ENCODE measurements around the gene CSHL1. TPM values are rescaled to one million over a fixed set of nuclear protein-coding genes. Genes with fewer than 3 reads are reported as not detected.

The CSHL1 gene
- not detected for polyA plus RNA-seq (ENCODE audit: insufficient read length)

DNA sequence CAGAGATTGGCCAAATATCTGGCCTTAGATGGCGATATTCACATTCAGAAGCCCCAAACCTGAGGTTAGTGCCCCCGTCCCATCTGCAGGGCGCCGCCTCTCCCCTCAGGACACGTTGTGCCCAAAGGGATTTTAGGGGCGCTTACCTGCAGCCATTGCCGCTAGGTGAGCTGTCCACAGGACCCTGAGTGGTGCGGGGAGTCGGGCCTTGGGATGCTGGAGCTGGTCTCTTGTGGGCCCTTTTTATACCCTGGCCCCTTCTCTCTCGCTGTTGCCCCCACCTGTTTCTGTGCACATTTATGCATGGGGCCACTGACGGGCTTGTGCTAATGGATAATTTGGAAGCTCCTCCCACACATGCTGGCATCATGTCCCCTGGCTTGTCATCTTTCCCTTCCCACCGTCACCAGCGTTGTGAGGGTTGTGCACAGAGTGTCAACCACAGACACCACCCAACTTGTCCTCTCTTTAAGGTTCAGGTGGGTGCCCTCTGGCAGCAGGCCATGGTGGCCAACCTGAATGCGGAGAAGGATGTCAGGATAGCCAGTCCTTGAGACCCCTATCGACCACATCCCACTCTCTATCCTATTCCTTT lies at the start of gene CSHL1:
Gene CSHL1, minus strand, starts transcription at position 218 of the 595 bp plus-strand sequence. Its CDS starts 62 bp downstream, at position 156.
- no peak for DNase-seq (ENCODE audit: low read depth)

GRCh38 chr17:63960430-63960829 lies 49.4 kb upstream of the CSHL1 start:
- DNase-seq (ENCODE audit: low read depth) = no peak

GRCh38 chr17:63960006-63960405 lies 48.9 kb upstream of the CSHL1 start:
- no peak for DNase-seq (ENCODE audit: low read depth)

GRCh38 chr17:63956296-63956920 lies 45.4 kb upstream of the CSHL1 start:
- DNase-seq (ENCODE audit: low read depth) = no peak

GRCh38 chr17:63955791-63956190 lies 44.7 kb upstream of the CSHL1 start:
- no peak for DNase-seq (ENCODE audit: low read depth)

- DNase-seq (ENCODE audit: low read depth) = no peak
Measured at GRCh38 chr17:63955232-63955631, 44.2 kb upstream of the CSHL1 start.

GRCh38 chr17:63954402-63955063 lies 43.5 kb upstream of the CSHL1 start:
- DNase-seq (ENCODE audit: low read depth) = no peak

- no peak for DNase-seq (ENCODE audit: low read depth)
Measured at GRCh38 chr17:63950940-63951907, 40.2 kb upstream of the CSHL1 start.

DNA sequence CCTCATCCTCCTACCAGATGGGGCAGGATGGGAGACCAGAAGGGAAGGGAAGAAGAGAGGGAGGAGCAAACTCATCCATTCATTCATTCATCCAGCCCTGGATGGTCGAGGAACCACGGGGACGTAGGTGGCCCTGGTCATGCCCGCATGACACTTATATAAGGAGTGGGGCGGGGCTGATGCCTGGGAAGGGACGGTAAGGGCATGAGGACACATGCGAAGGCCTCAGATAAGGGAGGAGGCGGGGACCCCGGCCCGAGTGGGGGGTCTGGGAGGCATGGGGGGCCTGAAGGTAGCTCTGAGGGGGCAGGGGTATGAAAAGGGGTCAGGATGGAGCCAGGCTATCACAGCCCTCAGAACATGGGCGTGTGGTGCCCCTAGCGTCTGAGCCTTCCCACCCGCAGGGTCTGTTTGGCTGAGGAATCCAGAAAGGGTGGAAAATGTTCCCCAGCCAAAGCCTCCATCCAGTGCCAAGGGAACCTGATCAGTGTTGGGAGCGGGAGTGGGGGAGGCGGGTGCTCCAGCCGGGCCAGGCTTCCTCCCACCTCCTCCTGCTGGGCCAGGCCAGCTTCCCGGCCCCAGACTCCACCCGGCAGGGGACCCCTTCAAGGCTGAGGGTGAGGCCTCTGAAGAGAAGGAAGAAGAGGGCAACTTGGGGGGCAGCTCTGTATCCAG lies 38.7 kb upstream of the CSHL1 start:
- DNase-seq (ENCODE audit: low read depth) = no peak

DNA sequence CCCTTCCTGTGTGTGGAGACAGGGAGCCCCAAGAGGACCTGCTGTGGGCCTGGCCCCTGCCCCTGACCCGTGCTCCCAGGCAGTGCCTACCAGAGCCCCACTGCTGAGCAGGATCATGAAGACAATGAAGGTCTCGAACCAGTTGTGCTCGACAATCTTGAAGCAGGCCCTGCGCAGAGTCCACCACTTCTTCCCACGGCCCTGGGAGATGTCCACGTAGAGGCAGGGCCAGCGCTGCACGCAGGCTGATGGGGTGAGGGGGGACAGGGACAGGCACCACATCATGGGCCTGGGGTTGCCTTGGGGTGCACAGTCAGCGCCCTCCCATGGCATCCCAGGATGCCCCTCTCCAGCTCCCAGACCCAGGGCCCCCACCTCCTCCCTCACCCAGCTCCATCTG lies 37.5 kb upstream of the CSHL1 start:
- no peak for DNase-seq (ENCODE audit: low read depth)

DNA sequence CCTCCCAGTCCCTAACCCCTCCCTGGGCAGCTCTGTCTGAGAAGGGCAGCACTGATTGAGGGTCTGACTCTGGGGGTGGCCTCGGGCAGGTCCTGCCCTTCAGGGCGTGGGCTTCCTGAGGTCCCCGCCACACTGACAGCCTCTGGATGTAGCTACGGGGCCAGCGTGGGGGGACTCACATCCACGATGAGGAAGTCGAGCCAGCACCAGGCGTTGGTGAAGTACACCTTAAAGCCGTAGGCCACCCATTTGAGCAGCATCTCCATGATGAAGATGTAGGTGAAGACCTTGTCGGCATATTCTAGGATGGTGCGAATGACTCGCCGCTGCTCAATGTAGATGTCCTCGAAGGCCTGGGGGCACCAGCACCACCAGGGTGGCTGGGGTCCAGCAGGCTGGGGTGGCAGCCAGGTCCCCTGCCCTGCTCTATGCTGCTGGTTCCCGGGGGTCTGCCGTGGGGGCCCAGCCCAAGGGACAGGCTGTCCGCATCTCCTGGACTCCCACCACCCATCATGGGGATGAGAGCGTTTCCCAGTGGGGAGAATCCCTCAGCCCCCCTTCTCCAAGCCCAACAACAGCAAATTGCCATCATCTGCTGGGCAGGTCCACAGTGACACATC lies 36.8 kb upstream of the CSHL1 start:
- DNase-seq (ENCODE audit: low read depth) = no peak

GRCh38 chr17:63946440-63947363 lies 35.6 kb upstream of the CSHL1 start:
- DNase-seq (ENCODE audit: low read depth) = no peak

DNA sequence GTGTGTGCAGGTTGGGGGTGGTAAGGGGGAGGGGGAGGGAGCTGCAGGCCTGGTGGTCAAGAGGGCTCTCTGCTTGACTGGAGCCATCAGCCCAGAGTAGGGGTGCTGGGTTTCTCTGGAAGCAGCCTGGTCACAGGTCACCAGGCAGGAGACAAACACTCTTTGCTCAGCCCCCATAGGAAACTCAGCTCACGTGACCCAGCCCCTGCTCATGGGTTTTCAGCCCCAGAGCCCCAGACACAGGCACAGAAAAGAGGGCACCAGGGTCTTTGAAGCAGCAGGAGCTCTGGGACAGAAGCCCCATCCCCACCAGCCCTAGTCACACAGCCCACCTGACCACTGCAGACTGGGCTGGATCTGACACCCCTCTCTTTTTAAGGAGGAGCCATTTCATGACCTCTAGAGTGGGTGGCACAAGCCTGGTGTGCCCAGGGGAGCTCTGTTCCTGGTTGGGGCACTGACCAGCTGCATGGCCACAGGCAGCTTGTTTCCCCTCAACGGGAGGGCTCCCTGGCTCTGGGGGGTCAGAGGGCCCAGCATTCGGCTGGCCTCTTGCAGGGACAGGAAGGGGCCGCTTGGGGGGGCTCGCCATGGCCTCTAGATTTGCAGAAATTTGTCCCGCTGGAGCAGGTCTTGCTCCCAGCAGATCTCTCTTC lies 34.9 kb upstream of the CSHL1 start:
- no peak for DNase-seq (ENCODE audit: low read depth)

DNA sequence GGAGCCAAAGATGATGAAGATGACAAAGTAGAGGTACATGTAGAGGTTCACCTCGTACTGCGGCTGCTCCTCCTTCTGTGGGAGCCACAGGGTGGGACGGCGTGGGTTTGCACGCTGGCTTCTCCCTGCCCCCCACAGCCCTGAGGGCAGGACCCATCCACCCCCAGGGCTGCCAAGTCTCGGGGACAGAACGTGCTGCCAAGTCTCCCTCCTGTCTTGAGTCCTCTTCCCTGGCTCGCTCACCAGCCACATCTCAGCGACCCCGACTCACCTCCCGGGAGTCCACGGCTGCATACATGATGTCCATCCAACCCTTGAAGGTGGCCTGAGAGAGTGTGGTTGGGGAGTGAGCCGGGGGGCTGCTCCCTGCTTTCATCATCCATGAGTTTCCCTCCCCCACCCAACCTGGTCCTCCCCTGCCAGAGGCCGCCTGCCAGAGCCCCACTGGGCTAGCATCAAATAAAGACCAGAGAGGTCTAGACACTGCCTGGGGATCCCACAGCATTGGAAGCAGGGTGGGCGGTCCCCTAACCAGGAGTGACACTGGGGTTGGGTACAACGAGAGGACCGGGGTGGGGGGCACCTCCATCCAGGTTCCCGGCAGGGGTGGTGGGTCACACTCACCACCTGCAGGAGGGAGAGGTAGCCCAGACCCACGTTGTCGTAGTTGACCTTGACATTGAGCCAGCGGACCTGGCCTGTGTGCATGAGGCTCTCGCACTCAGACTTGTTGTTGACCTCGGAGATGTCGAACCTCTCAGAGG lies 33.9 kb upstream of the CSHL1 start:
- DNase-seq (ENCODE audit: low read depth) = no peak

DNA sequence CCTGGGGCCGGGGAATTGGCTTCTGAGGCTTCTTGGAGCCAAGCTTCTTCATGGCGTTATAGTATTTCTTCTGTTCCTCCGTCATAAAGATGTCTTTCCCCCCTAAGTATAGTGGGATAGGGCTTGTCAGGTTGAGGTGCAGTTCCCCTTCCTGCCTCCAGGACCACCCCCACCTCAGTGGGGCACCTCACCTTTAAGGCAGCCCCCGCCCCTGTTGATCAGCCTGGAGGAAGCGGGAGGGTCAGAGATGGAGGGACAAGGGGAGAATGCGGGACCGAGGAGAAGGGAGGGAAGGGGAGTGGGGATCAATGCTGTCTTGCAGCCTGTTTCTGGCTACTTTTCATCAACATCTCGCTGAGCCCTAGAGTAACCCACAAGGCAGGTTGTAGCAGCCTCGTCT lies 32.7 kb upstream of the CSHL1 start:
- no peak for DNase-seq (ENCODE audit: low read depth)

- DNase-seq (ENCODE audit: low read depth) = no peak
Measured at GRCh38 chr17:63942309-63942985, 31.4 kb upstream of the CSHL1 start.

DNA sequence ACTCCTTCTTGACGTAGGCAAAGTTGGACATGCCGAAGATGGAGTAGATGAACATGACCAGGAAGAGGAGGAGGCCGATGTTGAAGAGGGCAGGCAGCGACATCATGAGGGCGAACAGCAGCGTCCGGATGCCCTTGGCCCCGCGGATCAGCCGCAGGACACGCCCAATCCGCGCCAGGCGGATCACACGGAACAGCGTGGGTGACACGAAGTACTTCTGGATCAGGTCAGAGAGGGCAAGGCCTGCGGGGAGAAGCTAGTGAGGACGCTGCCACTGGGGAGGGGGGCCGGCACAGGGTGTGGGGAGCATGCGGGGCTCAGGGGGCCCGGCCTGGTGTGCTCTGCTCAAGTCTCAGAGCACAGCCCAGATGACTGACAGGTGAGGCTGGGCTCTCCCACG lies 30.7 kb upstream of the CSHL1 start:
- DNase-seq (ENCODE audit: low read depth) = no peak

DNA sequence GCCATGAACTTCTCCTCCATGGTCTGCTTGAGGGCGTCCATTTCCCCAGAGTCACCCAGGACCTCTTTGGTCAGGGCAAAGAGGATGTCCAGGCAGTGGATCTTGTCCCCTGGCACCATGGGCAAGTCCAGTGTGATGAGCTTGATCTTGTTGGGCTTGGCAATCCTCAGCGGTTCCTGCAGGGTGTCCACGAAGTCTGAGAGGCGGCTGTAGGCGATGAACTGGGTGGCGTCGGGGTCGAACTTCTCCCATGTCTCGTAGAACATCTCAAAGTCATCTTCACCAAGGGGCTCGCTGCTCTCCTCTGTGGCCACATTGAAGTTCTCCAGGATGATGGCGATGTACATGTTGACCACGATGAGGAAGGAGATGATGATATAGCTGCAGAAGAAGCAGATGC lies 30.1 kb upstream of the CSHL1 start:
- no peak for DNase-seq (ENCODE audit: low read depth)
